GM10248 (cell line): ENCODE data around the gene MAN1B1.

Experiments
- CTCF ChIA-PET: fragments of 300-600 bp; sonication (Branson Sonifier 250); formaldehyde crosslinking; extraction: SDS; loops from one replicate; lab custom pipeline; 2021; ENCODE audit warnings: antibody characterized with exemption; lab: Yijun Ruan, JAX
- POLR2A ChIA-PET: fragments of 350-650 bp; sonication (Branson Sonifier 250); formaldehyde crosslinking; extraction: SDS; loops from one replicate; lab custom pipeline; 2020; ENCODE audit warnings: antibody characterized with exemption; lab: Yijun Ruan, JAX
- DNase-seq: peaks from one replicate; pipeline ENCODE4 v3.0.0; 2012; ENCODE audit errors: extremely low spot score
- CTCF ChIP-seq: IDR thresholded peaks from 2 replicates; pipeline ENCODE4 v1.5.1; 2012; ENCODE audit warnings: mild to moderate bottlenecking, low read depth; ENCODE audit errors: extremely low read depth, missing control alignments, control extremely low read depth

MAN1B1 gene

GRCh38 chr9:137082925-137083290 lies 3.9 kb upstream of the MAN1B1 start:
- TF ChIP-seq CTCF, result no peak
- POLR2A ChIA-PET, result interaction anchor here (1.1 to 1.5 kb wide), 3 partner anchors 13 to 158 kb away, joined by 4 to 6 read pairs (median 4); partner anchors contain the start of genes SAPCD2 and TUBB4B
- DNase-seq, result no peak
- CTCF ChIA-PET, result interaction anchor here (1.4 to 2.2 kb wide), 3 partner anchors 13 to 54 kb away, joined by 5 to 11 read pairs (median 7); no protein-coding TSS in a partner anchor

- POLR2A ChIA-PET, result interaction anchor here (1.1 to 1.5 kb wide), 3 partner anchors 12 to 157 kb away, joined by 4 to 6 read pairs (median 4); partner anchors contain the start of genes SAPCD2 and TUBB4B
- no peak for TF ChIP-seq CTCF
- no peak for DNase-seq
- CTCF ChIA-PET, result interaction anchor here (0.6 to 2.2 kb wide), 6 partner anchors 12 to 157 kb away, joined by 3 to 11 read pairs (median 5); no protein-coding TSS in a partner anchor
These were observed 3.3 kb upstream of the MAN1B1 start for GRCh38 chr9:137083394-137084004.

GRCh38 chr9:137084526-137084925 lies 2.3 kb upstream of the MAN1B1 start:
- DNase-seq, result no peak
- ChIA-PET POLR2A (interaction anchor here (0.6 to 1.5 kb wide), 3 partner anchors 11 to 67 kb away, joined by 3 to 4 read pairs (median 3); no protein-coding TSS in a partner anchor), CTCF (interaction anchor here (0.8 to 2.2 kb wide), 4 partner anchors 11 to 152 kb away, joined by 3 to 11 read pairs (median 6); no protein-coding TSS in a partner anchor)
- TF ChIP-seq CTCF, result no peak

GRCh38 chr9:137085920-137086530 lies 760 bp upstream of the MAN1B1 start:
- no peak for TF ChIP-seq CTCF
- DNase-seq, result no peak
- ChIA-PET CTCF (interaction anchor here (1.0 to 2.9 kb wide), 14 partner anchors 10 to 244 kb away, joined by 3 to 27 read pairs (median 5); partner anchors contain the start of genes AJM1, CYSRT1, FBXW5 and NPDC1), POLR2A (interaction anchor here (0.8 to 1.8 kb wide), 7 partner anchors 16 to 161 kb away, joined by 3 to 15 read pairs (median 4); partner anchors contain the start of genes SAPCD2 and TUBB4B)

- POLR2A ChIA-PET, result interaction anchor here (0.7 to 1.8 kb wide), 6 partner anchors 8 to 290 kb away, joined by 3 to 15 read pairs (median 6); partner anchors contain the start of genes SAPCD2 and TUBB4B
- no peak for DNase-seq
- CTCF ChIA-PET, result interaction anchor here (0.9 to 2.9 kb wide), 14 partner anchors 8 to 294 kb away, joined by 3 to 27 read pairs (median 4); partner anchors contain the start of genes AJM1, FBXW5, RNF224 and SAPCD2
- no peak for TF ChIP-seq CTCF
These were observed 682 bp downstream of the MAN1B1 start for GRCh38 chr9:137087409-137087925.

GRCh38 chr9:137088121-137088520 lies 1.3 kb downstream of the MAN1B1 start:
- no peak for TF ChIP-seq CTCF
- POLR2A ChIA-PET, result no interaction called here
- DNase-seq, result no peak
- CTCF ChIA-PET, result interaction anchor here (0.7 to 1.9 kb wide), 7 partner anchors 11 to 334 kb away, joined by 3 to 4 read pairs (median 3); partner anchors contain the start of gene EXD3
